HEK293 (cell line): Measurements from ENCODE around the gene CDH2.

Experiments
- CTCF ChIP-seq: fragments of 450-650 bp; formaldehyde crosslinking; IDR thresholded peaks from 2 replicates; pipeline ENCODE4 v1.5.1; 2016; ENCODE audit warnings: missing biosample characterization, missing genetic modification characterization
- ZNF202 ChIP-seq: fragments of 450-650 bp; formaldehyde crosslinking; IDR thresholded peaks from 2 replicates; pipeline ENCODE4 v1.5.1; 2016; ENCODE audit warnings: missing biosample characterization, missing genetic modification characterization, borderline replicate concordance
- TF ChIP-seq, protein P1 (sequence below): fragments of 450-650 bp; formaldehyde crosslinking; IDR thresholded peaks from 2 replicates; pipeline ENCODE4 v1.5.1; 2016; ENCODE audit warnings: missing biosample characterization, missing genetic modification characterization, borderline replicate concordance

DNA sequence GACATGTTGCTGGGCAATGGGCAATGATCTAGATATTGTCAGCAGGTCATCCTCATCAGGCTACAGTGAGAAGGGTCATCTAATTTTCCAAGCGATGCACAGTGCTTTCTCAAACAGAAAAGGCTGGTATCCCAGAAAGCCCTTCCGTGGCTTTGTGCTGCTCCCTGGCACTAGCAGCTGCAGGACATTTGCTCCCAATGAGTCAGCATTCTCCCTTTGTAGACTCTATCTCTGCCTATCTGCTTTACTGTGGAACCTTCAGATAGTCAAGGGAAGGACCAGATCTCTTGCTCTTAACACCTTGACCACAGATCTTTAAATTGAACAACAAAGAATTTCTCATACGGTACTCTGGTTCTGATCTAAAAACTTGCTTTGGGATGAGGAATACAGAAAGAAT lies 101.4 kb downstream of the CDH2 start:
- TF ChIP-seq ZNF202 (tag by site-specific recombination) (no peak), CTCF (no peak)
- TF ChIP-seq, protein P1, sequence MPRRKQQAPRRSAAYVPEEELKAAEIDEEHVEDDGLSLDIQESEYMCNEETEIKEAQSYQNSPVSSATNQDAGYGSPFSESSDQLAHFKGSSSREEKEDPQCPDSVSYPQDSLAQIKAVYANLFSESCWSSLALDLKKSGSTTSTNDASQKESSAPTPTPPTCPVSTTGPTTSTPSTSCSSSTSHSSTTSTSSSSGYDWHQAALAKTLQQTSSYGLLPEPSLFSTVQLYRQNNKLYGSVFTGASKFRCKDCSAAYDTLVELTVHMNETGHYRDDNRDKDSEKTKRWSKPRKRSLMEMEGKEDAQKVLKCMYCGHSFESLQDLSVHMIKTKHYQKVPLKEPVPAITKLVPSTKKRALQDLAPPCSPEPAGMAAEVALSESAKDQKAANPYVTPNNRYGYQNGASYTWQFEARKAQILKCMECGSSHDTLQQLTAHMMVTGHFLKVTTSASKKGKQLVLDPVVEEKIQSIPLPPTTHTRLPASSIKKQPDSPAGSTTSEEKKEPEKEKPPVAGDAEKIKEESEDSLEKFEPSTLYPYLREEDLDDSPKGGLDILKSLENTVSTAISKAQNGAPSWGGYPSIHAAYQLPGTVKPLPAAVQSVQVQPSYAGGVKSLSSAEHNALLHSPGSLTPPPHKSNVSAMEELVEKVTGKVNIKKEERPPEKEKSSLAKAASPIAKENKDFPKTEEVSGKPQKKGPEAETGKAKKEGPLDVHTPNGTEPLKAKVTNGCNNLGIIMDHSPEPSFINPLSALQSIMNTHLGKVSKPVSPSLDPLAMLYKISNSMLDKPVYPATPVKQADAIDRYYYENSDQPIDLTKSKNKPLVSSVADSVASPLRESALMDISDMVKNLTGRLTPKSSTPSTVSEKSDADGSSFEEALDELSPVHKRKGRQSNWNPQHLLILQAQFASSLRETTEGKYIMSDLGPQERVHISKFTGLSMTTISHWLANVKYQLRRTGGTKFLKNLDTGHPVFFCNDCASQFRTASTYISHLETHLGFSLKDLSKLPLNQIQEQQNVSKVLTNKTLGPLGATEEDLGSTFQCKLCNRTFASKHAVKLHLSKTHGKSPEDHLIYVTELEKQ (tag by site-specific recombination), result no peak
